ENCODE results near the gene ANKRD23.

Gene ANKRD23

DNA sequence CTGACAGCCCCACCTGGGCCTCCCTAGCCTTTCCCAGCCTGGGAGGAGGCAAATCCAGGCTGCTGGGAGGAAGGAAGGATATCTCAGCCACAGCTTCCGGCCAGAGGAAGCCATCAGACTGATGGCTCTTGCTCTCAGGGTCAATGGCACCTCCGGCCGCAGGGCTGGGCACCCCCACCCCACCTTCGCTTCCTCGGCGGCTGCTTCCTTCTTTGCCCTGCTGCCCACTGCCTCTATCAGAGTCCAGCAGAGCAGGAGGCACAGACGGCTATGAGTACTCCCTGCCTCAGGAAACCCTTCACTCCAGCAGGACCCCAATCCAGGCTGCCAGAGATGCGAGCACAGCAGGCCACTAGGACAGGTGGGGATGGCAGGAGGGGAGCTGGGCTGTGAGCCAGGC, 22.8 kb upstream of the ANKRD23 start:
- no peak for TF ChIP-seq TAF1 (IDR thresholded peaks at IDR 0.05; ENCODE audit: low read depth)
- no peak for TF ChIP-seq RAD21 (IDR thresholded peaks at IDR 0.05; ENCODE audit: low read depth)
- TF ChIP-seq EGR1 (IDR thresholded peaks at IDR 0.05), result no peak
- TF ChIP-seq FOXM1 (IDR thresholded peaks at IDR 0.05; ENCODE audit: borderline replicate concordance, low read depth), result no peak
- TF ChIP-seq, protein P1, sequence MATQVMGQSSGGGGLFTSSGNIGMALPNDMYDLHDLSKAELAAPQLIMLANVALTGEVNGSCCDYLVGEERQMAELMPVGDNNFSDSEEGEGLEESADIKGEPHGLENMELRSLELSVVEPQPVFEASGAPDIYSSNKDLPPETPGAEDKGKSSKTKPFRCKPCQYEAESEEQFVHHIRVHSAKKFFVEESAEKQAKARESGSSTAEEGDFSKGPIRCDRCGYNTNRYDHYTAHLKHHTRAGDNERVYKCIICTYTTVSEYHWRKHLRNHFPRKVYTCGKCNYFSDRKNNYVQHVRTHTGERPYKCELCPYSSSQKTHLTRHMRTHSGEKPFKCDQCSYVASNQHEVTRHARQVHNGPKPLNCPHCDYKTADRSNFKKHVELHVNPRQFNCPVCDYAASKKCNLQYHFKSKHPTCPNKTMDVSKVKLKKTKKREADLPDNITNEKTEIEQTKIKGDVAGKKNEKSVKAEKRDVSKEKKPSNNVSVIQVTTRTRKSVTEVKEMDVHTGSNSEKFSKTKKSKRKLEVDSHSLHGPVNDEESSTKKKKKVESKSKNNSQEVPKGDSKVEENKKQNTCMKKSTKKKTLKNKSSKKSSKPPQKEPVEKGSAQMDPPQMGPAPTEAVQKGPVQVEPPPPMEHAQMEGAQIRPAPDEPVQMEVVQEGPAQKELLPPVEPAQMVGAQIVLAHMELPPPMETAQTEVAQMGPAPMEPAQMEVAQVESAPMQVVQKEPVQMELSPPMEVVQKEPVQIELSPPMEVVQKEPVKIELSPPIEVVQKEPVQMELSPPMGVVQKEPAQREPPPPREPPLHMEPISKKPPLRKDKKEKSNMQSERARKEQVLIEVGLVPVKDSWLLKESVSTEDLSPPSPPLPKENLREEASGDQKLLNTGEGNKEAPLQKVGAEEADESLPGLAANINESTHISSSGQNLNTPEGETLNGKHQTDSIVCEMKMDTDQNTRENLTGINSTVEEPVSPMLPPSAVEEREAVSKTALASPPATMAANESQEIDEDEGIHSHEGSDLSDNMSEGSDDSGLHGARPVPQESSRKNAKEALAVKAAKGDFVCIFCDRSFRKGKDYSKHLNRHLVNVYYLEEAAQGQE (IDR thresholded peaks at IDR 0.05; ENCODE audit: low read depth), result no peak
- TF ChIP-seq CREB1 (IDR thresholded peaks at IDR 0.05; ENCODE audit: low read depth), result no peak

DNA sequence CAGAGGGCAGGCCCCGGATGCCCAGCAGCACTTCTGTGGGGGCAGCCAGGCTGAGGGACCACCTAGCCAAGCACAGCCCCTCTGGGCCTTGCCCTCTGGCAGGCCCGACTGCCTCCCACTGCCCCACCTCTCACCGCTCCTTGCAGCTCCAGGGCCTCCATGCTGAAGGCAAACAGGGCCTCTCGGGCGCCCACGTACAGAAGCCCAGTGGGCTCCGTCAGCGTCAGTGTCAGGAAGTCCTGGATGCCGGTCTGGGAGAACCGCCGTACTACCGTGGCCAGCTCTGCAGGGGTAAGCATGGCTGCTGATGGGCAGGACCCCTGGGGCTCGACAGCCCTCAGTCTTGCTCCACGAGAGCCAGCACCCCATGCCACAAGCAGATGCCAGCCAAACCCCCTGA, 22.3 kb upstream of the ANKRD23 start:
- TF ChIP-seq MAX (IDR thresholded peaks at IDR 0.05), result no peak

- TF ChIP-seq CEBPB (IDR thresholded peaks at IDR 0.05), result no peak
- TF ChIP-seq ZBTB7A (IDR thresholded peaks at IDR 0.05; ENCODE audit: low read depth), result no peak
- TF ChIP-seq RAD21 (IDR thresholded peaks at IDR 0.05; ENCODE audit: low read depth), result no peak
- no peak for TF ChIP-seq EGR1 (IDR thresholded peaks at IDR 0.05)
- TF ChIP-seq TEAD4 (IDR thresholded peaks at IDR 0.05), result no peak
- no peak for TF ChIP-seq EP300 (IDR thresholded peaks at IDR 0.05; ENCODE audit: borderline replicate concordance)
- TF ChIP-seq TCF12 (IDR thresholded peaks at IDR 0.05; ENCODE audit: low read depth), result no peak
These were observed 21.8 kb upstream of the ANKRD23 start for GRCh38 chr2:96865654-96866053.

- TF ChIP-seq TCF12 (IDR thresholded peaks at IDR 0.05; ENCODE audit: low read depth) (no peak), EGR1 (IDR thresholded peaks at IDR 0.05) (no peak), ZBTB7A (IDR thresholded peaks at IDR 0.05; ENCODE audit: low read depth) (no peak), EP300 (IDR thresholded peaks at IDR 0.05; ENCODE audit: borderline replicate concordance) (no peak), TAF1 (IDR thresholded peaks at IDR 0.05; ENCODE audit: low read depth) (no peak)
- TF ChIP-seq, protein P1 (IDR thresholded peaks at IDR 0.05; ENCODE audit: low read depth), result no peak
- TF ChIP-seq, protein P2, sequence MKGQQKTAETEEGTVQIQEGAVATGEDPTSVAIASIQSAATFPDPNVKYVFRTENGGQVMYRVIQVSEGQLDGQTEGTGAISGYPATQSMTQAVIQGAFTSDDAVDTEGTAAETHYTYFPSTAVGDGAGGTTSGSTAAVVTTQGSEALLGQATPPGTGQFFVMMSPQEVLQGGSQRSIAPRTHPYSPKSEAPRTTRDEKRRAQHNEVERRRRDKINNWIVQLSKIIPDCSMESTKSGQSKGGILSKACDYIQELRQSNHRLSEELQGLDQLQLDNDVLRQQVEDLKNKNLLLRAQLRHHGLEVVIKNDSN (IDR thresholded peaks at IDR 0.05), result no peak
These were observed 20.7 kb upstream of the ANKRD23 start for GRCh38 chr2:96864343-96865091.

GRCh38 chr2:96863575-96864342, 19.9 kb upstream of the ANKRD23 start:
- no peak for TF ChIP-seq EGR1 (IDR thresholded peaks at IDR 0.05)
- TF ChIP-seq FOXM1 (IDR thresholded peaks at IDR 0.05; ENCODE audit: borderline replicate concordance, low read depth), result no peak
- TF ChIP-seq CEBPB (IDR thresholded peaks at IDR 0.05), result no peak
- no peak for TF ChIP-seq YY1 (IDR thresholded peaks at IDR 0.05; ENCODE audit: low read depth)
- no peak for TF ChIP-seq EP300 (IDR thresholded peaks at IDR 0.05; ENCODE audit: borderline replicate concordance)
- no peak for TF ChIP-seq RAD21 (IDR thresholded peaks at IDR 0.05; ENCODE audit: low read depth)
- no peak for TF ChIP-seq MAX (IDR thresholded peaks at IDR 0.05)
- TF ChIP-seq ZBTB7A (IDR thresholded peaks at IDR 0.05; ENCODE audit: low read depth), result no peak
- TF ChIP-seq CREB1 (IDR thresholded peaks at IDR 0.05; ENCODE audit: low read depth), result no peak
- TF ChIP-seq, protein P2 (IDR thresholded peaks at IDR 0.05), result no peak

GRCh38 chr2:96861074-96861473, 17.3 kb upstream of the ANKRD23 start:
- no peak for TF ChIP-seq FOXM1 (IDR thresholded peaks at IDR 0.05; ENCODE audit: borderline replicate concordance, low read depth)
